ENCODE results near the gene CRYBG2.

Gene CRYBG2

GRCh38 chr1:26307363-26307781, 46.6 kb downstream of the CRYBG2 start:
- no peak for ATAC-seq
- TF ChIP-seq TOX (CRISPR knock-in tag; IDR thresholded peaks at IDR 0.05; ENCODE audit: borderline replicate concordance) (no peak), ESRRG (CRISPR knock-in tag; IDR thresholded peaks at IDR 0.05) (no peak), RARB (CRISPR knock-in tag; IDR thresholded peaks at IDR 0.05) (no peak), ZFP30 (CRISPR knock-in tag; IDR thresholded peaks at IDR 0.05) (no peak), SNAI2 (CRISPR knock-in tag; IDR thresholded peaks at IDR 0.05) (no peak), ZC3H10 (CRISPR knock-in tag; IDR thresholded peaks at IDR 0.05) (no peak), OSR1 (CRISPR knock-in tag; IDR thresholded peaks at IDR 0.05) (no peak), TSHZ2 (CRISPR knock-in tag; IDR thresholded peaks at IDR 0.05) (no peak), ZNF70 (CRISPR knock-in tag; IDR thresholded peaks at IDR 0.05) (no peak), ARNTL (CRISPR knock-in tag; IDR thresholded peaks at IDR 0.05; ENCODE audit: borderline replicate concordance, low read depth) (no peak), ISL1 (CRISPR knock-in tag; IDR thresholded peaks at IDR 0.05) (no peak), CSDC2 (CRISPR knock-in tag; IDR thresholded peaks at IDR 0.05) (no peak), CSRNP3 (CRISPR knock-in tag; IDR thresholded peaks at IDR 0.05) (no peak), TCF4 (CRISPR knock-in tag; IDR thresholded peaks at IDR 0.05; ENCODE audit: borderline replicate concordance) (no peak)

GRCh38 chr1:26306290-26307229, 47.4 kb downstream of the CRYBG2 start, which contains the start of gene UBXN11:
Gene UBXN11 (minus strand): TSS chr1:26306636. CDS start chr1:26302883, 3,753 bp downstream.
- TF ChIP-seq CSDC2 (CRISPR knock-in tag; IDR thresholded peaks at IDR 0.05) (no peak), BACH2 (CRISPR knock-in tag; IDR thresholded peaks at IDR 0.05; ENCODE audit: borderline replicate concordance) (no peak), ESRRG (CRISPR knock-in tag; IDR thresholded peaks at IDR 0.05) (no peak), CREB5 (CRISPR knock-in tag; IDR thresholded peaks at IDR 0.05; ENCODE audit: low read depth) (no peak), ZFP30 (CRISPR knock-in tag; IDR thresholded peaks at IDR 0.05) (no peak)
- ATAC-seq: peak; percentile 100

GRCh38 chr1:26305667-26306289, 48.2 kb downstream of the CRYBG2 start:
- TF ChIP-seq CSRNP3 (CRISPR knock-in tag; IDR thresholded peaks at IDR 0.05) (no peak), TSHZ2 (CRISPR knock-in tag; IDR thresholded peaks at IDR 0.05) (no peak), RARB (CRISPR knock-in tag; IDR thresholded peaks at IDR 0.05) (no peak), ZNF70 (CRISPR knock-in tag; IDR thresholded peaks at IDR 0.05) (no peak), TOX (CRISPR knock-in tag; IDR thresholded peaks at IDR 0.05; ENCODE audit: borderline replicate concordance) (no peak), ZFP3 (CRISPR knock-in tag; IDR thresholded peaks at IDR 0.05) (no peak), ZNF8 (CRISPR knock-in tag; IDR thresholded peaks at IDR 0.05) (no peak), PATZ1 (CRISPR knock-in tag; IDR thresholded peaks at IDR 0.05; ENCODE audit: borderline replicate concordance) (no peak)
- ATAC-seq: peak; percentile 9

Measured in SK-N-SH treated with all-trans-retinoic acid at 6 μM for 48 hours (cell line).